Measurements from ENCODE around the gene VSX1. TPM values are rescaled to one million over a fixed set of nuclear protein-coding genes. Genes with fewer than 3 reads are reported as not detected.

Gene VSX1
- polyA plus RNA-seq, 1 of the 3 experiments (the other 2 are of a cell fraction) = not detected

GRCh38 chr20:25043499-25044260, 38.3 kb downstream of the VSX1 start:
- 92% methylated on average over 6 of the region's 9 CpGs for WGBS (ENCODE audit: low lambda C conversion rate)
- DNase-seq = no peak

DNA sequence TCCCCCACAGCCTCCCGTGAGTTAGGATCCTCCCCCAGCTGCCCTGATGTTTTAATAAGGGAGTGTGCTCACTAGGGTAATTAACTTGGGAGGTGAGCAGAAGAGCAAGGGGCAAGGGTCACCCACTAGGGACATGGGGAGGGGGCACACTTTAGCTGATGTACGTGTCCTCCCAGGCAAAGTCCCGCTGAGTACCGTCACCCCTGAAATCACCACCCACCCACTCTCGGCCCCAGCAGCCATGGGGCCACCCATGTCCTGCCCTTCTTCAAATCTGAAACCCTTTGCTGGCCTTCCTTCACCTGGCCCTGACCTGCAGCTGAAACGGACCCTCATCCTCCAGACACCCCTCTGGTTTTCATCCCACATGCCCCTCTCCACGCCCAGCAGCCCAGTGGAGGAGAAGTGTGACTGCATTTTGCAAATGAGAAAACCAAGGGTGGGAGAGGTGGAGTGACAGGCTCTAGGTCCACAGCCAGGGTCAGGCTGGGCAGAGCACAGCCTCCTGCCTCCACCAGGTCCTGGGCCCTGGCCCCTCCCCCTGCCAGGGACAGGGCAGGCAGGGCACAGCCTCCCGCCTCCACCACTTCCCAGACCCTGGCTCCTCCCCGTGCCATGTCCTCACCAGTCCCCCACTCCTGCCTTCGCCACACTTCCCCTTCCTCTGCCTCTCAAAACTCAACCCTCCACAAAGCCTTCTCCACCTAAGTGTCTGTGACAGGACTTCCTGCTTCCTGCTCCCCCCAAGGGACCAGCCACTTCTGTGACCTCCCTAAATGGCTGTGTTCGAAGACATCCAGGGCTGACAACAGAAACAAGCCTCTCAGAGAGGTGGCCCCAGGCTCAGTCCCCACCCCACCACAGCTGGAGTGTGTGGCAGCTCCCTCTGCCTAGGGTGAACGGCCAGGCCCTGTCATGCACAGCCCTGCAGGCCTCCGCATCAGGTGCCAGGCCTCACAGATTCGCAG, 39.1 kb downstream of the VSX1 start:
- TF ChIP-seq NRF1 (IDR thresholded peaks at IDR 0.05; ENCODE audit: low read depth, low read length) (no peak), RFX5 (IDR thresholded peaks at IDR 0.05; ENCODE audit: low read length) (no peak), YY1 (IDR thresholded peaks at IDR 0.05; ENCODE audit: low read depth) (no peak), FOXM1 (IDR thresholded peaks at IDR 0.05; ENCODE audit: low read depth) (no peak), SMC3 (IDR thresholded peaks at IDR 0.05; ENCODE audit: low read depth, low read length) (no peak)
- Histone ChIP-seq H3K9ac (no peak overlapping the region), H3K27me3 (ENCODE audit: insufficient read depth) (no peaks in the 10 kb centered on the region), H2AFZ (ENCODE audit: low read depth) (no peak overlapping the region), H3K4me2 (no peak overlapping the region), H3K4me1 (ENCODE audit: control insufficient read depth in 1 of 2, insufficient read depth in 2 of 2, low read depth in 1 of 2, low read length in 1 of 2) (peaks cover 0 to 9% of the 10 kb centered on the region in 2 experiments; a peak in 1 of 4 replicates), H4K20me1 (ENCODE audit: insufficient read depth) (no peaks in the 10 kb centered on the region), H3F3A (replicated peaks; ENCODE audit: insufficient read depth) (no peaks in the 10 kb centered on the region), H3K9me2 (no peaks in the 10 kb centered on the region), H3K36me3 (replicated peaks in 1 of 2; ENCODE audit: control insufficient read depth in 1 of 2, insufficient read depth in 2 of 2, low read length in 1 of 2) (no peaks in the 10 kb centered on the region), H3K79me2 (ENCODE audit: insufficient read depth) (no peaks in the 10 kb centered on the region), H3K9me3 (no peaks in the 10 kb centered on the region), H3K27ac (ENCODE audit: low read depth in 2 of 2, low read length in 1 of 2) (no peak overlapping the region), H3K4me3 (ENCODE audit: low read depth in 2 of 2, low read length in 1 of 2) (no peak overlapping the region)
- POLR2A ChIA-PET = no interaction called here
- DNase-seq = peak; percentile 43
- WGBS (ENCODE audit: low lambda C conversion rate) = 78% methylated on average over 8 of the region's 14 CpGs
- CTCF ChIA-PET = interaction anchor here (0.7 to 1.6 kb wide), 4 partner anchors 13 to 49 kb away, joined by 3 to 4 read pairs (median 4); no protein-coding TSS in a partner anchor

More at GRCh38 chr20:25043499-25044260, 38.3 kb downstream of the VSX1 start:
- Histone ChIP-seq H3K4me2 (no peak overlapping the region), H2AFZ (ENCODE audit: low read depth) (no peak overlapping the region), H3K27ac (ENCODE audit: low read depth in 2 of 2, low read length in 1 of 2) (no peak overlapping the region), H3K36me3 (replicated peaks in 1 of 2; ENCODE audit: control insufficient read depth in 1 of 2, insufficient read depth in 2 of 2, low read length in 1 of 2) (no peaks in the 10 kb centered on the region), H3K9me3 (no peaks in the 10 kb centered on the region), H3K9ac (no peak overlapping the region), H3K79me2 (ENCODE audit: insufficient read depth) (no peaks in the 10 kb centered on the region), H3F3A (replicated peaks; ENCODE audit: insufficient read depth) (no peaks in the 10 kb centered on the region), H3K4me1 (ENCODE audit: control insufficient read depth in 1 of 2, insufficient read depth in 2 of 2, low read depth in 1 of 2, low read length in 1 of 2) (peaks cover 0 to 9% of the 10 kb centered on the region in 2 experiments; a peak in 1 of 4 replicates), H3K9me2 (no peaks in the 10 kb centered on the region), H3K27me3 (ENCODE audit: insufficient read depth) (0 out of 2 replicates have a peak, but pooled peaks cover 1% of the 10 kb centered on the region), H3K4me3 (ENCODE audit: low read depth in 2 of 2, low read length in 1 of 2) (no peak overlapping the region), H4K20me1 (ENCODE audit: insufficient read depth) (no peaks in the 10 kb centered on the region)
- ChIA-PET CTCF (interaction anchor here (0.7 to 1.6 kb wide), 4 partner anchors 12 to 50 kb away, joined by 3 to 4 read pairs (median 4); no protein-coding TSS in a partner anchor), POLR2A (no interaction called here)
- TF ChIP-seq FOSL2 (IDR thresholded peaks at IDR 0.05; ENCODE audit: borderline replicate concordance, low read depth) = no peak
- no peak for TF ChIP-seq IRF3 (IDR thresholded peaks at IDR 0.05; ENCODE audit: low read depth, low read length)
- TF ChIP-seq MEF2A (IDR thresholded peaks at IDR 0.05; ENCODE audit: borderline replicate concordance, low read depth) = no peak
- no peak for TF ChIP-seq FOXJ3 (CRISPR knock-in tag; IDR thresholded peaks at IDR 0.05)
- TF ChIP-seq RXRA (IDR thresholded peaks at IDR 0.05; ENCODE audit: borderline replicate concordance, low read depth) = no peak
- no peak for TF ChIP-seq TEAD4 (IDR thresholded peaks at IDR 0.05; ENCODE audit: borderline replicate concordance, insufficient read depth)
- no peak for TF ChIP-seq FOXM1 (IDR thresholded peaks at IDR 0.05; ENCODE audit: low read depth)
- TF ChIP-seq GABPA (IDR thresholded peaks at IDR 0.05; ENCODE audit: low read depth) = no peak

Measured in SK-N-SH (cell line).